HCT116 (cell line): ENCODE measurements around the gene CCBE1.

ENCODE experiments used
- CBX3 ChIP-seq: IDR thresholded peaks from 2 replicates; pipeline ENCODE4 v1.6.1; 2012; ENCODE audit warnings: low read depth
- EZH2 ChIP-seq: fragments of 200-600 bp; sonication (generic); IDR thresholded peaks from 2 replicates; pipeline ENCODE4 v1.6.1; 2017; ENCODE audit warnings: antibody characterized with exemption, mixed run types
- EZH2phosphoT487 ChIP-seq: fragments of 200-600 bp; IDR thresholded peaks from 2 replicates; pipeline ENCODE4 v1.6.1; 2018; ENCODE audit warnings: antibody characterized with exemption, borderline replicate concordance
- FOSL1 ChIP-seq: IDR thresholded peaks from 2 replicates; pipeline ENCODE4 v1.6.1; 2012; ENCODE audit warnings: low read depth
- JUND ChIP-seq: IDR thresholded peaks from 2 replicates; pipeline ENCODE4 v1.6.1; 2012
- POLR2A ChIP-seq: IDR thresholded peaks from 2 replicates; pipeline ENCODE4 v1.7.0; 2011; ENCODE audit warnings: borderline replicate concordance; ENCODE audit not compliant: insufficient read depth, insufficient read length; ENCODE audit errors: extremely low read depth
- POLR2AphosphoS5 ChIP-seq: IDR thresholded peaks from 2 replicates; pipeline ENCODE4 v1.6.1; 2011; ENCODE audit warnings: mild to moderate bottlenecking, low read depth, low read length, moderate library complexity
- SRF ChIP-seq: IDR thresholded peaks from 2 replicates; pipeline ENCODE4 v1.6.1; 2012; ENCODE audit warnings: low read depth
- YY1 ChIP-seq: IDR thresholded peaks from 2 replicates; pipeline ENCODE4 v1.6.1; 2011; ENCODE audit warnings: low read length, low read depth, moderate library complexity, mild to moderate bottlenecking; ENCODE audit not compliant: insufficient replicate concordance; ENCODE audit errors: extremely low read depth
- ZFX ChIP-seq: fragments of 450-650 bp; IDR thresholded peaks from 2 replicates; pipeline ENCODE4 v1.6.1; 2017
- TF ChIP-seq, protein P1 (sequence below), 3 experiments: fragments of 200-600 bp in 1 of 3; sonication (generic) in 1 of 3; IDR thresholded peaks in 2 of 3; conservative IDR thresholded peaks in 1 of 3; 2 replicates each; pipeline ENCODE4 v1.5.1; 2012 to 2017; ENCODE audit warnings: low read depth in 2 of 3, low read length in 2 of 3, antibody characterized with exemption in 1 of 3, borderline replicate concordance in 1 of 3, control low read depth in 1 of 3, mild to moderate bottlenecking in 1 of 3, mixed read lengths in 1 of 3, mixed run types in 1 of 3, moderate library complexity in 1 of 3; ENCODE audit not compliant: insufficient read depth in 1 of 3
- TF ChIP-seq, protein P2 (sequence below): IDR thresholded peaks from 2 replicates; pipeline ENCODE4 v1.6.1; 2012

DNA sequence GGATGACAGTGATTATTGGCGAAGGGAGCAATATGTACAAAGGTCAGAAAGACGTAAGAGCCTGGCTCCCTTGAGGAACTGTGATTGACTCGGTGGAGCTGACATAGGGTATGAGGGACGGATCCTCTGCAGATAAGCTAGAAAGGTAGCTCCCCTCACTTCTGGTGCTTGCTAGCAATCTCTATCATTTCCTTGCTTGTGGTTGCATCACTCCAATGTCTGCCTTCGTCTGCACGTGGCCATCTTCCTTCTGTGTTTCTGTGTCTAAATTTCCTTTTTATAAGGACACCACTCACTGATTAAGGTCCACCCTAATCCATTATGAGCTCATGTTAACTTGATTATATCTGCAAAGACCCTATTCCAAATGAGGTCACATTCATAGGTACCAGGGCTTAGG, 315.3 kb downstream of the CCBE1 start:
- TF ChIP-seq, protein P1, sequence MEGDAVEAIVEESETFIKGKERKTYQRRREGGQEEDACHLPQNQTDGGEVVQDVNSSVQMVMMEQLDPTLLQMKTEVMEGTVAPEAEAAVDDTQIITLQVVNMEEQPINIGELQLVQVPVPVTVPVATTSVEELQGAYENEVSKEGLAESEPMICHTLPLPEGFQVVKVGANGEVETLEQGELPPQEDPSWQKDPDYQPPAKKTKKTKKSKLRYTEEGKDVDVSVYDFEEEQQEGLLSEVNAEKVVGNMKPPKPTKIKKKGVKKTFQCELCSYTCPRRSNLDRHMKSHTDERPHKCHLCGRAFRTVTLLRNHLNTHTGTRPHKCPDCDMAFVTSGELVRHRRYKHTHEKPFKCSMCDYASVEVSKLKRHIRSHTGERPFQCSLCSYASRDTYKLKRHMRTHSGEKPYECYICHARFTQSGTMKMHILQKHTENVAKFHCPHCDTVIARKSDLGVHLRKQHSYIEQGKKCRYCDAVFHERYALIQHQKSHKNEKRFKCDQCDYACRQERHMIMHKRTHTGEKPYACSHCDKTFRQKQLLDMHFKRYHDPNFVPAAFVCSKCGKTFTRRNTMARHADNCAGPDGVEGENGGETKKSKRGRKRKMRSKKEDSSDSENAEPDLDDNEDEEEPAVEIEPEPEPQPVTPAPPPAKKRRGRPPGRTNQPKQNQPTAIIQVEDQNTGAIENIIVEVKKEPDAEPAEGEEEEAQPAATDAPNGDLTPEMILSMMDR (IDR thresholded peaks at IDR 0.05 in 2 of 3, conservative IDR thresholded peaks at IDR 0.05 in 1 of 3; ENCODE audit: borderline replicate concordance in 1 of 3, insufficient read depth in 1 of 3, low read depth in 2 of 3, low read length in 2 of 3): no peak
- TF ChIP-seq EZH2phosphoT487: no peak
- no peak for TF ChIP-seq EZH2
- TF ChIP-seq POLR2AphosphoS5: no peak
- no peak for TF ChIP-seq JUND
- no peak for TF ChIP-seq SRF
- no peak for TF ChIP-seq POLR2A
- no peak for TF ChIP-seq CBX3
- no peak for TF ChIP-seq YY1
- no peak for TF ChIP-seq ZFX
- TF ChIP-seq FOSL1: no peak
- TF ChIP-seq, protein P2, sequence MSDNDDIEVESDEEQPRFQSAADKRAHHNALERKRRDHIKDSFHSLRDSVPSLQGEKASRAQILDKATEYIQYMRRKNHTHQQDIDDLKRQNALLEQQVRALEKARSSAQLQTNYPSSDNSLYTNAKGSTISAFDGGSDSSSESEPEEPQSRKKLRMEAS: no peak
